Measurements from ENCODE around the gene AOC1.
A peak's percentile ranks its signal among the peaks of the same experiment; 100 is the strongest.

AOC1 gene

GRCh38 chr7:150835702-150836280 is 16.5 kb upstream of the AOC1 start:
- DNase-seq = no peak

DNA sequence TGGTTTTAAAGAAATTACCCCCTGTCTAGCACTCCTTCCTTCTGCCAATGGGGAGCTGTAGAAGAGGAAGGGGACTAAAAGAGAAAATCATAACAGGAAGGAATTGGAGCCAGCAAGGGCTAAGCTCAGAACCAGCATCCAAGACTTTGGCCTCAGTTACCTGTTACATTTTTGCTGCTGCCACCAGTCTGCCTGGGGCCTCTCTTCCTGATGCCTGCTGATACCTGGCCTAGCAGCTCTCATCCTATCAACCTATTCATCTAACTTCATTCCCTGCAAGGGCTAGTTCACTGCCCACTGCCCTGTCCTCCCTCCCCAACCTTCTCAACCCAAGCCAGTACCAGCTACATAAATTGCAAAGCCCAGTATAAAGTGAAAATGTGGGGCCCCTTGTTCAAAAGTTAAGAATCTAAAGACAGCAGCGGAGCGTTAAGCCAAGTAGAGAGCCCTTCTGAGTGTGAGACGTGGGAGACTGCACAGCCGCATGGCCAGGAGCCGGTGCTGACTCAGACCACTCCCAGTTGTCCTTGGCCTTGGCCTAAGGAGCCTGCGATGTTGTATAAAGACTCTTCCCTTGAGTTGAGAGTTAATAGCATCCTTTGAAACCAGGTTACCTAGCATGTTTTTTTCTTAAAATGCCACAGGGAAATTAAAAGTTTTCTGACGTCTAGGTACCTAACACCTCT is 13.2 kb upstream of the AOC1 start:
- peak; percentile 16 for DNase-seq

DNA sequence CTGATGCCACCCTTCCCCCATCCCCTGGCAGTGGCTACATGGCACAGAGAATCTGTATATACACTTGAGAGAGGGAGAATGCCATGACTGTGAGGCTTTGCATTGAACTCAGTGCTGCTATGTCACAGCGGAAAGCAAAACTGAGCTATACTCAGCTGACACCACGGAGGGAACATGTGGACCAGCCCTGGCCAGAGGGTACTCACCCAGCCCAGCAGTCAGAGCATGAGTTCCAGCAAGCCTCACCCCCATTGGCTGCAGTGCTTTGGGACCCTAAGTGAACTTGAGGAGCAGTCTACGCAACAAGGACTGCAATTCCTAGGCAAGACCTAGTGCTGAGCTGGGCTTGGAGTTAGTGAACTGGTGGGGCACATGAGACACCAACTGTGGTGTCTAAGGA is 10.3 kb upstream of the AOC1 start:
- DNase-seq = no peak

DNA sequence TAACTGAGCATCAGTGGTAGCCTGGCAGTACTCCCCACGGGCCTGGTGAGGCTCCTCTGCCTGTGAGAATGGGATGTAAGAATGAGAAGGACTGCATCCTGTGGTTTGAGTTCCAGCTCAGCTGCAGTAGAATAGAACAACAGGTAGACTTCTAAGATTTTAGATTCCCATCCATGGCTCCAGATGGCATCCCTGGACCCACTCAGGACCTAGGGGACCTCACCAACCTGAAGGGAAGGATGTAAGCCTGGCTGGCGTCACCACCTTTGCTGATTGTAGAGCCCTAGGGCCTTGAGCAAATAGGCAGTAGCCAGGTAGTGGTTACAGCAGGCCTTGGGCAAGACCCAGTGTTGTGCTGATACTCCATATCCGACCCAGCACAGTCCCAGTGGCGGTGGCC is 9.6 kb upstream of the AOC1 start:
- DNase-seq = no peak

GRCh38 chr7:150845421-150845861 is 6.9 kb upstream of the AOC1 start:
- no peak for DNase-seq

DNA sequence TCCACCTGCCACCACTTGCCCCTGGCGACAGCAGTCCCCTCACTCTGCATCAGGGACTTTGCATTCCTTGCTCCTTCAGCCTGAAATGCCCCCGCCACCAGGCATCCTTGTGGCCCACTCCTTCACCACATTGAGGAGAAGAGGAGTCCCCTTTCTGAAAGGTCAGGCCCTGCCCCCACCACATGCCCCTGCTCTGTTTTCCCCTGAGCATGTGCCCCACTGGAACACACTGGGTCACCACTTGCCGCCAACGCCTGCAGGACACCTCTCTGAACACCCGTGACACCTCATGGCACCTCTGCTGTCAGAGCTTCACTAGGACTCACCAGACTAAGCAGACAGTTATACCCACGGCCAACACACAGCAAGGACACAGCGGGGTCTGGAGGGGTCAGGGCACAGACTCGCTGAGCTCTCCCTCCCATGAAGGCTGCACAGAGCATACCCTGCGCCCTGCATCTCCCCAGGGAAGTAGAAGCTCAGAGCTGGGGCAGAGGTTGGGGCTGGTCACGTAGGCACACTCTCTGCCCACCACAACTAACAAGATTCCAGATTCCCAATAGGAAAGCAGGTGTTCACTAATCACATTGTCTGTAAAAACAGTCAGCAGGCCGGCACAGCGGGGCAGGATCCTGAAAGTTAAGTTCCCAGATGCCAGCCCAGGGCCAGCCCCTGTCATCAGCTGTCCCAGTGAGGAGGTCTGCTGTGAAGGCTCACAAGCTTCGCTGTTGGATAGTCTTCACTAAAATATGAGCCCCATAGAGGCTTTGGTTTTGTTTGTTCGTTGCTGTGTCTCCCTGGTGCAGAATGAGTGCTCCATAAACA is 5.8 kb upstream of the AOC1 start:
- no peak for DNase-seq

GRCh38 chr7:150847536-150847935 is 4.8 kb upstream of the AOC1 start:
- no peak for DNase-seq

- no peak for DNase-seq
Observed at GRCh38 chr7:150848111-150848510, 4.2 kb upstream of the AOC1 start.

- DNase-seq = no peak
Observed at GRCh38 chr7:150848561-150849115, 3.7 kb upstream of the AOC1 start.

DNA sequence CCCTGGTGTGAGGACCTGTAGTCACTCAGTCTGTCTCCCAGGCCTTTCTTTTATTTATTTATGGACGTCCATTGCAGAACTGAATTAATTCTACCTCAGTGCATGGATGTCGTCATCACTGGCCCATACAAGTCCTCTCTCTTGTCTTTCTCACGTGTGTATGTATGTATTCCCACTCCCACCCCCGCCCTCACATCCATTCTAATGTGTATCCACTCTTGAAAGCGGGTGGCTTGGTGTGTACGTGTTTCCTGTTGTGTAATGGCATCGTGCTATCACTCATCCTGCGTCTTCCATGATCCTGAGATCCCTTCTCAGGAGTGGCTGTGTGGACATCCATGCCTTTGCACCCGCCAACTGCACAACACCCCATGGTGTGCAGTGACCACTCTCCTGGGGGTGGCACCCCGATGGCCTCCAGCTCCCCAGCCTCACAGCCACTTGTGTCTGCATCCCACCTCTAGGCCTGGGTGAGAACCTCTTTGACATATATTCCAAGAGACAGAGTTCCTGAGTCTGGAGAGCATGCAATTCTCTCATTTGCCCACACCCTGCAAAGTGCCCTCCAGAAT is 3.0 kb upstream of the AOC1 start:
- DNase-seq = no peak

DNA sequence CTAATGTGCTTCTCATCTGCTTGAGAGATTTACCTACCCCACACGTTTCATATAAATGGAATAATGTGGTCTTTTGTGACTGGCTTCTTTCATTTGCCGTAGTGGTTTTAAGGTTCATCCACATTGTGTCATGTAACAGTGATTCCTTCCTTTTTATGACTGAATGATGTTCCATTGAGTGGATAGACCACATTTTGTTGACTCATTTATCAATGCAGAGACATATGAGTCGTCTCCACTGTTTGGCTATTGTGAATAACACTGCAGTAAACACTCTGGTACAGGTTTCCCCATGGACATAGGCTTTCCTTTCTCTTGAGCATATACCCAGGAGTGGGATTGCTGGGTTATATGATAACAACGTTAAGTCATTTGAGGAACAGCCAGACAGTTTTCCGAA is 2.0 kb upstream of the AOC1 start:
- no peak for DNase-seq

- no peak for DNase-seq
Observed at GRCh38 chr7:150851492-150852370, 586 bp upstream of the AOC1 start.

GRCh38 chr7:150854066-150855000 is 2.0 kb downstream of the AOC1 start:
- DNase-seq = no peak

DNA sequence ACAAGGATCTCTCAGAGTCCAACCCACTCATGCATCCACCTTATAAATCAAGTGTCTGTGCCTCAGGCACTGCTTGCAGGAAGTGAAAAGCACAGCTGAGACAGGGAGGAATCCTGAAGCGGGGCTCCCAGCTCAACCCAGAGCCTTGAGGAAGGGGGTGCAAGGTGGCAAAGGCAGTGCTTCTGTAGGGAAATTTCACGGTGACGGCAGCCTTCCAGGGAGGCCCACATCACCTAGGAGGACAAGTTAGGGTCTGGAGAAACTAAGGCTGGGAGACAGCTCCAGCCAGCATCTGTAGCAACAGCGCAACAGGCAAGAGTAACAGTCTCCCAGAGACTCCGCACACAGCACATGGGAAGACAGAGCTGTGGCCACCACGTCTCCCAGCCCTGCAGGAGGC is 2.7 kb downstream of the AOC1 start:
- DNase-seq = no peak

- DNase-seq = no peak
Observed at GRCh38 chr7:150855476-150856302, 3.4 kb downstream of the AOC1 start.

GRCh38 chr7:150856303-150857275 is 4.3 kb downstream of the AOC1 start:
- no peak for DNase-seq

DNA sequence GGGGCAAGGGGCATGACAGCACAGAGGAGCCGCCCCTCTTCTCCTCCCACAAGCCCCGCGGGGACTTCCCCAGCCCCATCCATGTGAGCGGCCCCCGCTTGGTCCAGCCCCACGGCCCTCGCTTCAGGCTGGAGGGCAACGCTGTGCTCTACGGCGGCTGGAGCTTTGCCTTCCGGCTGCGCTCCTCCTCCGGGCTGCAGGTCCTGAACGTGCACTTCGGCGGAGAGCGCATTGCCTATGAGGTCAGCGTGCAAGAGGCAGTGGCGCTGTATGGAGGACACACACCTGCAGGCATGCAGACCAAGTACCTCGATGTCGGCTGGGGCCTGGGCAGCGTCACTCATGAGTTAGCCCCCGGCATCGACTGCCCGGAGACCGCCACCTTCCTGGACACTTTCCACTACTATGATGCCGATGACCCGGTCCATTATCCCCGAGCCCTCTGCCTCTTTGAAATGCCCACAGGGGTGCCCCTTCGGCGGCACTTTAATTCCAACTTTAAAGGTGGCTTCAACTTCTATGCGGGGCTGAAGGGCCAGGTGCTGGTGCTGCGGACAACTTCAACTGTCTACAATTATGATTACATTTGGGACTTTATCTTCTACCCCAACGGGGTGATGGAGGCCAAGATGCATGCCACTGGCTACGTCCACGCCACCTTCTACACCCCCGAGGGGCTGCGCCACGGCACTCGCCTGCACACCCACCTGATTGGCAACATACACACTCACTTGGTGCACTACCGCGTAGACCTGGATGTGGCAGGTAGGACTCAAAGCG is 5.1 kb downstream of the AOC1 start:
- DNase-seq = no peak
